Measurements from ENCODE around the gene LRRC45. TPM values are rescaled to one million over a fixed set of nuclear protein-coding genes. Genes with fewer than 3 reads are reported as not detected.

The LRRC45 gene
- total RNA-seq, 6 experiments from 2014 or later: 6.8 to 10.5 (median 10.0) TPM

DNA sequence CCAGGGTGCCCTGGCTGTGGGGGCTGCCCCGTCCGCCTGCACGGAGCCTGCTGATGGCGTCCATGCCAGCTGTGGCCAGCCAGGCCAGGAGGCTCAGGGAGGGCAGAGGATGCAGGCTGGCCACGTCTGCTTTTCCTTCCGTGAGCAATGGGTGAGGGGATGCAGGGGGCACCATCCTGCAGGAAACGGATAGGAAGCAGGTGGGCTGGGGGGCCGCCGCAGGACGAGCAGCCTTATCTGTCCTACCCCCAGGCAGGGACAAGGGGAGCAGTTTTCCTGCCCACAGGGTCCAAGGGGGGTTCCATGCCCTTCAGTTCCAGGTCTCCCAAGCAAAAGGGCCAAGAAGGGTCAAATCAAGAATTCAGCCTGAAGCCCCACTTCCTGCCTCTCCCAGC is 35.7 kb downstream of the LRRC45 start:
- H3K4me1 Mint-ChIP-seq (ENCODE audit: low read depth): no peaks in the 10 kb centered on the region
- DNase-seq: no peak
- H3K9me3 Mint-ChIP-seq: no peaks in the 10 kb centered on the region
- peaks cover 5% of the 10 kb centered on the region; the same call in 1 of the 2 replicates for H3K27me3 Mint-ChIP-seq (ENCODE audit: insufficient read depth)
- peaks cover 4% of the 10 kb centered on the region; the same call in 1 of the 2 replicates for H3K36me3 Mint-ChIP-seq (ENCODE audit: low read depth)
- no peak for TF ChIP-seq CTCF (IDR thresholded peaks at IDR 0.05)
- H3K4me3 Mint-ChIP-seq: no peak overlapping the region
- no peak overlapping the region for H3K27ac Mint-ChIP-seq

- H3K4me1 Mint-ChIP-seq (ENCODE audit: low read depth): no peaks in the 10 kb centered on the region
- H3K36me3 Mint-ChIP-seq (ENCODE audit: low read depth): peaks cover 4% of the 10 kb centered on the region; the same call in 1 of the 2 replicates
- H3K9me3 Mint-ChIP-seq: no peaks in the 10 kb centered on the region
- TF ChIP-seq CTCF (IDR thresholded peaks at IDR 0.05): no peak
- DNase-seq: no peak
- no peak overlapping the region for H3K4me3 Mint-ChIP-seq
- peaks cover 5% of the 10 kb centered on the region; the same call in 1 of the 2 replicates for H3K27me3 Mint-ChIP-seq (ENCODE audit: insufficient read depth)
- H3K27ac Mint-ChIP-seq: no peak overlapping the region
Measured at GRCh38 chr17:82059272-82060000, 36.3 kb downstream of the LRRC45 start.

- peaks cover 4% of the 10 kb centered on the region; the same call in 1 of the 2 replicates for H3K36me3 Mint-ChIP-seq (ENCODE audit: low read depth)
Measured at GRCh38 chr17:82060001-82060380, 36.9 kb downstream of the LRRC45 start.

GRCh38 chr17:82060614-82061013 is 37.5 kb downstream of the LRRC45 start:
- Mint-ChIP-seq H3K4me3 (no peak overlapping the region), H3K36me3 (ENCODE audit: low read depth) (peaks cover 4% of the 10 kb centered on the region; the same call in 1 of the 2 replicates), H3K27ac (no peak overlapping the region), H3K9me3 (no peaks in the 10 kb centered on the region), H3K27me3 (ENCODE audit: insufficient read depth) (peaks cover 5% of the 10 kb centered on the region; the same call in 1 of the 2 replicates), H3K4me1 (ENCODE audit: low read depth) (no peaks in the 10 kb centered on the region)
- no peak for TF ChIP-seq CTCF (IDR thresholded peaks at IDR 0.05)
- no peak for DNase-seq

More at GRCh38 chr17:82060001-82060380, 36.9 kb downstream of the LRRC45 start:
- no peaks in the 10 kb centered on the region for H3K9me3 Mint-ChIP-seq
- DNase-seq: no peak
- H3K4me1 Mint-ChIP-seq (ENCODE audit: low read depth): no peaks in the 10 kb centered on the region
- H3K27me3 Mint-ChIP-seq (ENCODE audit: insufficient read depth): peaks cover 5% of the 10 kb centered on the region; the same call in 1 of the 2 replicates
- no peak overlapping the region for H3K27ac Mint-ChIP-seq
- no peak for TF ChIP-seq CTCF (IDR thresholded peaks at IDR 0.05)
- no peak overlapping the region for H3K4me3 Mint-ChIP-seq

DNA sequence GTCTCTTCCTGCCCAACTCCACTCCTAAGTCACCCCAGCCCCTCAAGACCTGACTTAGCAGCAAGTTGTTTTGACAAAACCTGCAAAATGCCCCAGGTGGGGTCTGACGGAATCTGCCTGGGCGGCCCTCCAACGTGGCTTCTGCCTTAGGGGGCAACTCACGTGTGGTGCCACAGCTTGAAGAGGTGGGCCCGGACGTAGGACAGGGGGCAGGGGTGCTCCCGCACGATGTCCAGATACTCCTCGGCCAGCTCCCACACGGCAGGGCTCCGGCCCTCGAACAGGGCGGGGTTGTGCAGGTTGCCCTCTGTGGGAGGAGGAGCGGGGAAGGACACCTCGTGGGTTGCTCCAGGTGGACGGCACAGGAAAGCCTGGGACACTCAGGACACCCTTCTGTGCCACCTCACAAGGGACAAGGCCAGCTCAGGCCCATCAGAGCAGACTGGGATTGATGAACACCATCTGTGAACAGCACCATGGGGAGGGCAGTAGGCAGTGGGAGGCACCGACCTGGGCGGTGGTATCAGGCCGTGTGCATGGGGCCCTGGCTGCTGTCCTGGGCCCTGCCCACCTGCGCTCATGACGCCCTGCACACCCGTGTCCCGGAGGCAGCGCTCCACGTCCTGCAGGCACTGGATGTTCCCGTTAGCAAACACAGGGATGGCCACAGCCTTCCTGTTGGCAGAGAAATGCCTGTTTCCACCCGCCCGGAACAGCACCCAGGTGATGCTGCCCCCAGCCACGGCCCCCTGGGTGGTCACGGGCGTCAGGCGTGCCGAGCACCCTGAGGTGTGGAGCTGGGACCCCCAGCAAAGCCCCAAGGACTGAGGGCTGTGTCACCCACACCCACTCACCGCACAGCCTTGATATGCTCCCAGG is 38.2 kb downstream of the LRRC45 start:
- no peak for DNase-seq
- Mint-ChIP-seq H3K9me3 (no peaks in the 10 kb centered on the region), H3K27ac (no peak overlapping the region), H3K36me3 (ENCODE audit: low read depth) (peaks cover 4% of the 10 kb centered on the region; the same call in 1 of the 2 replicates), H3K4me3 (no peak overlapping the region), H3K27me3 (ENCODE audit: insufficient read depth) (peaks cover 8% of the 10 kb centered on the region; the same call in 1 of the 2 replicates), H3K4me1 (ENCODE audit: low read depth) (no peaks in the 10 kb centered on the region)
- no peak for TF ChIP-seq CTCF (IDR thresholded peaks at IDR 0.05)
